GM19455 (cell line): ENCODE results near the gene TIMM13.
"Not testable (repeated sequence)": the region's sequence is repeated elsewhere in the genome, so short reads cannot be mapped to it uniquely, and the experiment has no call there.

Experiments
- ATAC-seq: cut with Tn5 transposase; IDR thresholded peaks from one replicate; pipeline ENCODE4 v1.9.1; 2021; ENCODE audit not compliant: unreplicated experiment

TIMM13 gene

DNA sequence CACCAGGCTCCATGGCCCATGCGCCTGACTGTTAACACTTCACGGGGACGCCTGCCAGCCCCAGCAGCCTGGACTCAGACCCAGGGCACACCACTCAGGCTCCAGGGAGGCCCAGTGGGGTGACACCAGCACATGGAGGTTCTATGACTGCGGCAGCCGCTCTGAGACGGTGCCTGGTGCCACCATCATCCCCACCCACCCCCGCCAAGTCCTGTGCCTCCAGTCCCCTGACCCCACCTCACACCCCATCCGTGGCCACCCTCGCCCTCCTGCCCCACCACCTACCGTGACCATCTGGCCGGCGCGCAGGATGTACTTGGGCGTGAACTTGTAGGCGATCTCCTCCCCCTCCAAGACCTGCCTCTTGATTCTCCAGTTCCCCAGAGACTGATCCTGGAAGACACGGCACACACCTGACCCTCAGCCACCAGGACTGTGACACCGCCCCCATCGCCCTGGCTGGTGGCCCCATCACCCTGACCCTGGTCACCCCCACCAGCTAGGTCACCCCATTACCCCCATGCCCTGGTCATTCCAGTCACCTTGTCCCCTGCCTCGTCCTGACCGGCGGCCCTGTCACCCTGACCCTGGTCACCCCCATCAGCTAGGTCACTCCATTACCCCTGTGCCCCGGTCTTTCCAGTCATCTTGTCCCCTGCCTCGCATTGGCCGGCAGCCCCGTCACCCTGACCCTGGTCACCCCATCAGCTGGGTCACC is 4.9 kb upstream of the TIMM13 start:
- no peak for ATAC-seq

GRCh38 chr19:2431318-2432055 is 4.1 kb upstream of the TIMM13 start:
- ATAC-seq, result no peak

DNA sequence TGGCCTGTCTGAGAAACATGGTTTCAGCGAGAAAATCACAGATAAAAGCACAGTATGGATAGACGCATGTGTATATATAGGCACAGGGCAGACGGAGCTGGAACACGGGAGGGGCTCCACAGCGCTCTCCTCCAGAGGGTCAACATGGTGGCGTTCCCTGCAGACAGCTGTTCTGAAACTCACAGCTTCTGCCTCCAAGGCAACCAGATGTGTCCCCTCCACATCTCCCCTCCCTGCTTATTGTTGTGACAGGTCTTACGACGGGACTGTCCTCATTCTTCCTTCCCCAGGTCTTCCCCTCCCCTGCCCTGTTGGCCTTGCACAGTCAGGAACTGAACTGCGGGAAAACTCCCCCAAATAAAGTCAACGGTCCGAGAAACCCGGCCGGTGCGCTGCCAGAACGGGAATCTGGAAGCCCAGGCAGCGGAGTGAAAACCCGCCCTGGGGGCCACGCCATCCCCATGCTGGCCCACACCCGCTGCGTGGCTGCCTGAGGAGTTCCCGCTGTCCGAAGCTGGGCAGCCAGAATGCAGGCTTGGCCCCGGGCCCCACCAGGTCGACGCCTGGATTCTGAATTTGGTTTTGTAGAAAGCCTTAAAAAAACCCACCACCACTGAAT is 2.6 kb upstream of the TIMM13 start:
- ATAC-seq, result no peak

- no peak for ATAC-seq
Observed at GRCh38 chr19:2428756-2429711, 1.6 kb upstream of the TIMM13 start.

DNA sequence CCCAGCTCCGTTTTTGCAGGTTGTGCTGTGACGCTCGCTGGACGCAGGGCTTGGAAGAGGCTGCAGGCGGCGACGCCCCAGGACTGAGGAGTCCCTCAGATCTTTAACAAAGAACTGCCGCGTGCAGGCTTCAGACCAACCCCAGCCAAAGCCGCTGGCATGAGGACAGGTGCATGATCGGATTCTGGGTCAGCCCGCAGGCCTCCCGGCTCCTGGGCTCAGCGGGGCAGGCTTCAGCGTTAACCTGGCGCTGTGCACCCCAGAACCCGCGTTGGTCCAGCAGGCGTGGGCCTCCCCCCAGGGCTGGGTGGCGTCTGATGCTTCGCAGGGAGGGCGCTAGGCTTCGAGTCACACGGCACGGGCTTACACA is 920 bp upstream of the TIMM13 start:
- no peak for ATAC-seq

- ATAC-seq, result peak; percentile 21
Observed at GRCh38 chr19:2426611-2427428, 566 bp downstream of the TIMM13 start.

- ATAC-seq, result no peak
Observed at GRCh38 chr19:2425622-2426581, 1.5 kb downstream of the TIMM13 start.

DNA sequence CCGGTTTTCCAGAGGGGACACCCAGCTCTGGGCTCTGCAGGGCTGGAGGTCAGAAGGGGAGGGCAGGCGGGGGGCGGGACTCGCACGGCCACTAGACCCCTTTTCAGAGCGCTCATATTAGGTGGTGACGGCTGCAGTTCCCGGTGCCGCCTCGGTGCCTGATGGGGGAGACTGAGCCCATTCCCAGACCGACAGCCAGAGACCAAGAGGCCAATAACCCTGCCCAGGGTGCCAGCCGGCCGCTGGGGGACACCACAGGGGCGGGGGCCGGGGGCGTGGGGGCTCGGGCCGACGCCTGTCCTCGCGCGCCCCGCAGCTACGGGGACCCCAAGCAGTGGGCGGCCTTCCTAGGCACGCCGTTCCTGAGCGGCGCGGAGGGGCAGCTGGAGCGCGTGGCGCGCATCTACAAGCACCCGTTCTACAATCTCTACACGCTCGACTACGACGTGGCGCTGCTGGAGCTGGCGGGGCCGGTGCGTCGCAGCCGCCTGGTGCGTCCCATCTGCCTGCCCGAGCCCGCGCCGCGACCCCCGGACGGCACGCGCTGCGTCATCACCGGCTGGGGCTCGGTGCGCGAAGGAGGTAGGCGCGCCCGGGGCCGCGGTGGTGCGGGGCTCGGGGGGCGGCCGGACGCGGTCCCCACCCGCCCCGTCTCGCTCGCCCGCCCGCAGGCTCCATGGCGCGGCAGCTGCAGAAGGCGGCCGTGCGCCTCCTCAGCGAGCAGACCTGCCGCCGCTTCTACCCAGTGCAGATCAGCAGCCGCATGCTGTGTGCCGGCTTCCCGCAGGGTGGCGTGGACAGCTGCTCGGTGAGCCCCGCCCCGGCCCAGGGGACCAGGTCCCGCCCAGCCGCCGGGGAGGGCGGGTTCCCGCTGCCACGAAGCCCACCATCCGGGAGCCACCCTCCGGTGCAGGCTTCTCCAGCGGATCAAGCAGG is 2.4 kb downstream of the TIMM13 start:
- no peak for ATAC-seq

DNA sequence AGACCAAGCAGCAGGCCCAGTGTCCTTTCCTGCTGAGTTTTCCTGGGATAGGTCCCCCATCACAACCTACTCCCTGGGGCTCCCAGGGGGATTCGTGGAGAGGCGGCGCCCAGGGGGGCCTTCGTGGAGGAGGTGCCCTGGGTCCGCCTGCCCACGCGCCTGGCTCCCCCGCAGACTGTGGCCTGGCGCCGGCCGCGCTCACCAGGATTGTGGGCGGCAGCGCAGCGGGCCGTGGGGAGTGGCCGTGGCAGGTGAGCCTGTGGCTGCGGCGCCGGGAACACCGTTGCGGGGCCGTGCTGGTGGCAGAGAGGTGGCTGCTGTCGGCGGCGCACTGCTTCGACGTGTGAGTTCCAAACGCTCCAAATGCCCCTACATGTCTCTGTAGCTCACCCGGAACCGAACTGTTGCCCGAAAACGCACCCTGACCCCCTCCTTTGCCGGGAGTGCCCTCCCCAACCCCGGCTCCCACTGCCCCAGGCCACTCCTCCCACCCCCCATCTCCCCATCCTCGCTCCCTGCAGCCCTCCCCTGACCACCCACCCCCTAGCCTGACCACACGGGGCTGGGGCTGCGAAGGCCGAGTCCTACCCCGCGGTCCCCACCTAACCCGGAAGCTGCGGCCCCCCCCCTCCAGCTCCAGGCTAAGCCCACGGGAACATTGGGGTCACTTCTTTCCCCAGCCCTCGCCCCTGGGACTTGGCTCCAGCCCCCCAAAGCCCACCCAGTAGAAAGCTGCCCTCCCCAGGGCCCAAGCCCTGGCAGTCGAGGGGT is 3.3 kb downstream of the TIMM13 start:
- no peak for ATAC-seq

DNA sequence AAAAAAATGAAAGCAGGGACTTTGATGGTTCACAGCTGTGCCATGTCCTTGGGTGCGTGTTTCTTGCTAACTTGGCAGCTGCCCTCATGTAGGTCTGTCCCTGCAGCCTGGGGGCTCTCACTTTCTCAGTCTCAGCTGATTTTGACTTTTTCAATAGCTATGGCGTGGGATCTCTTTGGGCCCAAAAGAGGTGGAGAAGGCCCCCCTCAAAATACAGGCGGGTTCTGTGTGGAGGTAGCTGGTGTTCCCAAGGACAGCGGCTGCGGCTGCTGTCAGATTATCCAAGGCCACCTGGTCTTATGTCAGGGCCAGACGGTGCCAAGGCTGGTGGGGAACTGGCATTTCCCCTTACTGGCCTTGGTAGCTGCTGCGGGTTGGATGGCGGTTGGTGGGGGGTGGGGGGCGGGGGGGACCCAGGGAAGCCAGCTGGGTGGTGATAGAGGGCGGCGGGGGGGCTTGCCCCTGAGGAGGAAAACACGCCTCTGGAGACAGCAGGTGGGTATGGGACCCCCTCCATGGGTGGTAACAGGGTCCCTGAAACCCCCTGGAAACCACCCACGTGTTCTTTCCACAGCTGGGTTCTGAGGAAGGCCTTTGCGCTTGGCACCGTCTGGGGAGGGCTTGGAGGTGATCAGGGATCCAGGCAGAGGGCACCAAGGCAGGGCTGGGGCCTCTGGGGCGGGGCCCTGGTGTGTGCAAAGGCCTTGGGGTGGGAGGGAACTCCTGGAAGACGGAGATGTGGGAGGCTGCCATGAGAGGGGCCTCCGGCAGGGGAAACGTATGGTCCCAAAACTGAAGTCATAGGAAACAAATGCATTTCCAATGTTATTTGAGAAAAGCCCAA is 4.1 kb downstream of the TIMM13 start:
- no peak for ATAC-seq

DNA sequence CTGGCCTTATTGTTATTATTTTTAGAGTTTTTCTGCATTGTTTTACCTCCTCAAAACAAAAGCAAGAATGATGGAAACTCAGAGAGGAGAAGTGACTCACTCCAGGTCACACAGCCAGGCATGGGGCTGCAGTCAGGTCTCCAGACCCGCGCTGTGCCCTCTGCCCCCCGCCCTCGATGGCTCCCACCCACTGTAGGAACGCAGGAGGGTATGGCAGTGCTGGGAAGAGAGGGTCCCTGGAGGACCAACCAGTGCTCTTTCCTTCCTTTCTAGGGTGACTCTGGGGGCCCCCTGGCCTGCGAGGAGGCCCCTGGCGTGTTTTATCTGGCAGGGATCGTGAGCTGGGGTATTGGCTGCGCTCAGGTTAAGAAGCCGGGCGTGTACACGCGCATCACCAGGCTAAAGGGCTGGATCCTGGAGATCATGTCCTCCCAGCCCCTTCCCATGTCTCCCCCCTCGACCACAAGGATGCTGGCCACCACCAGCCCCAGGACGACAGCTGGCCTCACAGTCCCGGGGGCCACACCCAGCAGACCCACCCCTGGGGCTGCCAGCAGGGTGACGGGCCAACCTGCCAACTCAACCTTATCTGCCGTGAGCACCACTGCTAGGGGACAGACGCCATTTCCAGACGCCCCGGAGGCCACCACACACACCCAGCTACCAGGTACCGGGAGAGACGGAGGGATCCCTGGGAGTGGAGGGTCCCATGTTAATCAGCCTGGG is 5.6 kb downstream of the TIMM13 start:
- ATAC-seq, result no peak

- no peak for ATAC-seq
Observed at GRCh38 chr19:2420490-2420889, 6.9 kb downstream of the TIMM13 start.

DNA sequence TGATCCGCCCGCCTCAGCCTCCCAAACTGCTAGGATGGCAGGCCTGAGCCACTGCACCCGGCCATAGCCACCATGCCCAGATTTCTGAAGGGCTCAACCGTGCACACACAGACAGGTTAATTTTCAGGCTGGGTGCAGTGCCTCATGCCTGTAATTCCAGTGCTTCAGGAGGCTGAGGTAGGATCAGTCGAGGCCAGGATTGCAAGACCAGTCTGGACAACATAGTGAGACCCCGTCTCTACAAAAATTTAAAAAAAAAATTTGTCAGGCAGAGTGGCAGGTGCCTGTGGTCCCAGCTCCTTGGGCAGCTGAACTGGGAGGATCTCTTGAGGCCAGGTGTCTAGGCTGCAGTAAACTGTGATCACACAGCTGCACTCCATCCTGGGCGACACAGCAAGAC is 7.6 kb downstream of the TIMM13 start:
- ATAC-seq, result no peak

DNA sequence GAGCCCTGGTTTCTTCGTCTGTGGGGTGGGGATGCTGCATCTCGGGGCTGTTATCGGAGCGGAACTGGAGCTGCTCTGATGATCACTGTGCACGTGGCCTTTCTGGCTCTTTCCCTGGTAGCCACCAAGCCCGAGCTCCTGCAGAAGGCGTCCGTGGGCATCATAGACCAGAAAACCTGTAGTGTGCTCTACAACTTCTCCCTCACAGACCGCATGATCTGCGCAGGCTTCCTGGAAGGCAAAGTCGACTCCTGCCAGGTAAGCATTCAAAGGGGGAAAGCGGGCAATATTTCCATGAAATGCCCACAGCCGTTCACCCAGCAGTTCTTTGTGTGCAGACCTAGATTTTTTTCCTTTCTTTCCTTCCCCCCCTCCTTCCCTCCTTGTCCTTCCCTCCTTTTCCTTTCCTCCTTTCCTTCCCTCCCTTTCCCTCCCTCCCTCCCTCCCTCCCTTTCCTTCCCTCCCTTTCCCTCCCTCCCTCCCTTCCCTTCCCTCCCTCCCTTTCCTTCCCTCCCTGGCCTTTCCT is 9.4 kb downstream of the TIMM13 start:
- ATAC-seq, result no peak

- not testable (repeated sequence) for ATAC-seq
Observed at GRCh38 chr19:2417436-2417835, 9.9 kb downstream of the TIMM13 start.
